HG02623 (cell line): Measurements from ENCODE around the gene CXXC5.

Experiments
- ATAC-seq: cut with Tn5 transposase; IDR thresholded peaks from one replicate; pipeline ENCODE4 v1.9.1; 2021; ENCODE audit warnings: moderate library complexity; ENCODE audit not compliant: unreplicated experiment

CXXC5 gene

GRCh38 chr5:139664086-139664693 lies 16.0 kb downstream of the CXXC5 start:
- ATAC-seq, result peak; percentile 33

GRCh38 chr5:139664727-139665351 lies 16.7 kb downstream of the CXXC5 start:
- no peak for ATAC-seq

GRCh38 chr5:139665626-139666025 lies 17.5 kb downstream of the CXXC5 start:
- ATAC-seq, result no peak

GRCh38 chr5:139666551-139666950 lies 18.4 kb downstream of the CXXC5 start:
- no peak for ATAC-seq

GRCh38 chr5:139667001-139667729 lies 19.0 kb downstream of the CXXC5 start:
- no peak for ATAC-seq

- ATAC-seq, result no peak
Measured at GRCh38 chr5:139667730-139668063, 19.5 kb downstream of the CXXC5 start.

- ATAC-seq, result no peak
Measured at GRCh38 chr5:139668064-139668880, 20.1 kb downstream of the CXXC5 start.

GRCh38 chr5:139668924-139669661 lies 20.9 kb downstream of the CXXC5 start:
- ATAC-seq, result no peak

- peak; percentile 28 for ATAC-seq
Measured at GRCh38 chr5:139669662-139670368, 21.7 kb downstream of the CXXC5 start.

- ATAC-seq, result peak; percentile 38
Measured at GRCh38 chr5:139670369-139671095, 22.4 kb downstream of the CXXC5 start.

GRCh38 chr5:139671096-139671841 lies 23.1 kb downstream of the CXXC5 start:
- ATAC-seq, result no peak

- ATAC-seq, result no peak
Measured at GRCh38 chr5:139675213-139675612, 27.1 kb downstream of the CXXC5 start.

- ATAC-seq, result no peak
Measured at GRCh38 chr5:139675825-139676224, 27.7 kb downstream of the CXXC5 start.

GRCh38 chr5:139676406-139676805 lies 28.3 kb downstream of the CXXC5 start:
- ATAC-seq, result no peak

GRCh38 chr5:139676951-139677735 lies 29.0 kb downstream of the CXXC5 start:
- no peak for ATAC-seq

GRCh38 chr5:139677736-139678613 lies 29.8 kb downstream of the CXXC5 start:
- no peak for ATAC-seq
